GOT3 (cell line): ENCODE measurements around the gene ITPKA.
"Not testable (repeated sequence)": the region's sequence is repeated elsewhere in the genome, so short reads cannot be mapped to it uniquely, and the experiment has no call there.

Experiments used
- DNase-seq: peaks from one replicate; lab custom pipeline; 2025; ENCODE audit warnings: mixed read lengths; lab: John Stamatoyannopoulos, UW

The ITPKA gene

GRCh38 chr15:41493205-41493901 is at the start of gene ITPKA:
Gene ITPKA, plus strand, starts transcription at chr15:41493874. Its CDS starts 54 bp downstream, at chr15:41493928.
- DNase-seq = peak; percentile 46

GRCh38 chr15:41445399-41445798 is 48.3 kb upstream of the ITPKA start:
- no peak for DNase-seq

GRCh38 chr15:41462084-41462795 is 31.4 kb upstream of the ITPKA start:
- no peak for DNase-seq

GRCh38 chr15:41464889-41465580 is 28.6 kb upstream of the ITPKA start:
- DNase-seq = no peak

- DNase-seq = no peak
These were observed 27.8 kb upstream of the ITPKA start for GRCh38 chr15:41465822-41466421.

GRCh38 chr15:41466711-41467110 is 27.0 kb upstream of the ITPKA start:
- no peak for DNase-seq

- DNase-seq = not testable (repeated sequence)
These were observed 24.0 kb upstream of the ITPKA start for GRCh38 chr15:41469644-41470043.

GRCh38 chr15:41473418-41473817 is 20.3 kb upstream of the ITPKA start:
- DNase-seq = no peak

GRCh38 chr15:41474436-41474835 is 19.2 kb upstream of the ITPKA start:
- no peak for DNase-seq

GRCh38 chr15:41474941-41475340 is 18.7 kb upstream of the ITPKA start:
- DNase-seq = no peak

GRCh38 chr15:41476416-41477048 is 17.1 kb upstream of the ITPKA start:
- no peak for DNase-seq

- DNase-seq = no peak
These were observed 13.1 kb upstream of the ITPKA start for GRCh38 chr15:41480396-41481140.

- DNase-seq = no peak
These were observed 11.4 kb upstream of the ITPKA start for GRCh38 chr15:41482110-41482877.

- no peak for DNase-seq
These were observed 10.6 kb upstream of the ITPKA start for GRCh38 chr15:41483115-41483514.

- no peak for DNase-seq
These were observed 10.2 kb upstream of the ITPKA start for GRCh38 chr15:41483519-41483918.

GRCh38 chr15:41484937-41485625 is 8.6 kb upstream of the ITPKA start:
- no peak for DNase-seq

- no peak for DNase-seq
These were observed 7.4 kb upstream of the ITPKA start for GRCh38 chr15:41486286-41486685.

- no peak for DNase-seq
These were observed 6.3 kb upstream of the ITPKA start for GRCh38 chr15:41487381-41487780.

- no peak for DNase-seq
These were observed 5.9 kb upstream of the ITPKA start for GRCh38 chr15:41487802-41488201.

- no peak for DNase-seq
These were observed 4.0 kb upstream of the ITPKA start for GRCh38 chr15:41489641-41490040.
